HepG2 (cell line): ENCODE data around the gene CERS6. TPM values are rescaled to one million over a fixed set of nuclear protein-coding genes. Genes with fewer than 3 reads are reported as not detected.
"Not testable (repeated sequence)": the region's sequence is repeated elsewhere in the genome, so short reads cannot be mapped to it uniquely, and the experiment has no call there.

Experiments used
- ATAC-seq: fragments of 200-7000 bp; cut with Tn5 transposase; 3 replicates; pipeline ENCODE4 v1.9.1; 2020; ENCODE audit warnings: mild to moderate bottlenecking, moderate library complexity
- BruUV-seq: library from RNA; stranded (reverse); fragments of 400-500 nt; replicated peaks from 2 replicates; lab custom pipeline; 2021; lab: Mats Ljungman, UMichigan
- CTCF ChIA-PET: fragments of 300-600 bp; formaldehyde crosslinking; extraction: SDS; loops from one replicate; lab custom pipeline; 2021; ENCODE audit warnings: low total read pairs, inconsistent platforms, low intra/inter-chr PET ratio; lab: Yijun Ruan, JAX
- POLR2A ChIA-PET: fragments of 350-600 bp; sonication (Branson Sonifier 250); formaldehyde crosslinking; loops from one replicate; lab custom pipeline; 2020; ENCODE audit warnings: antibody characterized with exemption, inconsistent platforms; lab: Yijun Ruan, JAX
- DNase-seq: peaks from one replicate; pipeline ENCODE4 v3.0.0-alpha.2; 2015; ENCODE audit warnings: low spot score
- FAIRE-seq: peaks from 3 replicates; lab custom pipeline; 2011; peaks lifted over from hg19 to GRCh38; lab: Jason Lieb, UNC
- H2AFZ ChIP-seq: one replicate; pipeline ENCODE4 v1.6.1; 2011; ENCODE audit warnings: low read length, inconsistent platforms
- H3K27ac ChIP-seq: fragments of 300-600 bp; 3 replicates; pipeline ENCODE4 v1.8.0; 2011; ENCODE audit warnings: mixed run types, mild to moderate bottlenecking, mixed read lengths, low read length, inconsistent platforms; ENCODE audit not compliant: insufficient read depth; ENCODE audit errors: extremely low read length
- H3K27me3 ChIP-seq, 2 experiments: fragments of 200-600 bp in 1 of 2; 2 replicates in 1 of 2; 3 replicates in 1 of 2; pipeline versions ENCODE4 v1.6.0 to v1.8.0; 2011; ENCODE audit warnings: low read length in 2 of 2, mild to moderate bottlenecking in 2 of 2, moderate library complexity in 2 of 2, inconsistent platforms in 1 of 2; ENCODE audit not compliant: insufficient read depth in 2 of 2, control insufficient read depth in 1 of 2
- H3K36me3 ChIP-seq, 2 experiments: fragments of 200-600 bp in 1 of 2; replicated peaks in 1 of 2; 2 replicates in 1 of 2; 3 replicates in 1 of 2; pipeline versions ENCODE4 v1.5.1 to v1.8.0; 2011; ENCODE audit warnings: low read length in 2 of 2, inconsistent platforms in 1 of 2; ENCODE audit not compliant: insufficient read depth in 2 of 2, control insufficient read depth in 1 of 2
- H3K4me1 ChIP-seq: 2 replicates; pipeline ENCODE4 v1.5.1; 2012; ENCODE audit warnings: low read length, inconsistent platforms; ENCODE audit not compliant: insufficient read depth
- H3K4me2 ChIP-seq: 2 replicates; pipeline ENCODE4 v1.6.0; 2011; ENCODE audit warnings: low read depth, low read length, inconsistent platforms
- H3K4me3 ChIP-seq, 3 experiments: fragments of 200-600 bp in 1 of 3; sonication (generic), shearing (Covaris generic) in 1 of 3; replicated peaks in 1 of 3; 2 replicates each; pipeline ENCODE4 v1.5.1; 2011 to 2016; ENCODE audit warnings: low read length in 3 of 3, inconsistent platforms in 2 of 3, low read depth in 2 of 3, mild to moderate bottlenecking in 2 of 3, control low read depth in 1 of 3, mixed read lengths in 1 of 3; ENCODE audit not compliant: insufficient read depth in 1 of 3
- H3K79me2 ChIP-seq: one replicate; pipeline ENCODE4 v1.6.1; 2011; ENCODE audit warnings: low read length, inconsistent platforms; ENCODE audit not compliant: insufficient read depth
- H3K9ac ChIP-seq: 2 replicates; pipeline ENCODE4 v1.6.0; 2011; ENCODE audit warnings: mild to moderate bottlenecking, low read depth, low read length, inconsistent platforms; ENCODE audit not compliant: insufficient read depth
- H3K9me3 ChIP-seq: 2 replicates; pipeline ENCODE4 v1.5.1; 2012; ENCODE audit warnings: mild to moderate bottlenecking, low read length
- H4K20me1 ChIP-seq: 2 replicates; pipeline ENCODE4 v1.6.0; 2011; ENCODE audit warnings: inconsistent platforms, mild to moderate bottlenecking, low read length, moderate library complexity; ENCODE audit not compliant: insufficient read depth
- MAFF ChIP-seq: IDR thresholded peaks from 2 replicates; pipeline ENCODE4 v1.6.1; 2011; ENCODE audit warnings: low read depth, low read length, improper control_type of control experiment
- MAFK ChIP-seq, 2 experiments: IDR thresholded peaks in 1 of 2; conservative IDR thresholded peaks in 1 of 2; 2 replicates each; pipeline ENCODE4 v1.6.1; 2011; ENCODE audit warnings: improper control_type of control experiment in 2 of 2, low read length in 2 of 2
- NR2F2 ChIP-seq: IDR thresholded peaks from 2 replicates; pipeline ENCODE4 v1.6.1; 2012; ENCODE audit warnings: low read depth, inconsistent platforms, borderline replicate concordance
- ZBTB8A ChIP-seq: sonication (generic); formaldehyde crosslinking; IDR thresholded peaks from 2 replicates; pipeline ENCODE4 v1.4.0; 2020; ENCODE audit warnings: mild to moderate bottlenecking, low read depth, missing genetic modification reagents, borderline replicate concordance
- ZNF530 ChIP-seq: sonication (generic); formaldehyde crosslinking; IDR thresholded peaks from 2 replicates; pipeline ENCODE4 v1.5.0; 2020; ENCODE audit warnings: low read depth, mild to moderate bottlenecking, missing genetic modification reagents
- ZNF576 ChIP-seq: sonication (generic); formaldehyde crosslinking; IDR thresholded peaks from 2 replicates; pipeline ENCODE4 v1.4.0; 2020; ENCODE audit warnings: mild to moderate bottlenecking, missing genetic modification reagents
- WGBS: methylation state at CpG from one replicate; pipeline ENCODE4 v1.1.6; 2017; ENCODE audit warnings: low lambda C conversion rate; 5-methylcytosine and 5-hydroxymethylcytosine counted together
- in situ Hi-C: cut with HindIII; loops from 2 replicates; pipeline ENCODE4 v1.10.0; 2017; ENCODE audit warnings: low pct_unique_long_range_greater_than_20kb; ENCODE audit not compliant: extremely low pct_ligation_motif_present
- intact Hi-C: fragments of 100-400 bp; cut with micrococcal nuclease; formaldehyde crosslinking; loops from one replicate; pipeline ENCODE4 v1.10.0; 2022; ENCODE audit not compliant: unreplicated experiment
- polyA plus RNA-seq, 8 experiments: library from polyadenylated mRNA; depleted of rRNA in 3 of 8; stranded (reverse) in 7 of 8; unstranded in 1 of 8; fragments of >200 nt; fragmentation: Illumina TruSeq in 4 of 8; extraction: Trizol in 4 of 8; gene quantifications; 2 replicates each; pipeline versions ENCODE4 v1.2.1 to v1.2.3, GENCODE V29; 2011 to 2016; ENCODE audit warnings: low read depth in 4 of 8, missing spikeins in 1 of 8, mixed read lengths in 1 of 8; ENCODE audit not compliant: insufficient read depth in 1 of 8
- total RNA-seq, 5 experiments: library from RNA; depleted of rRNA; stranded (reverse); fragments of >200 nt; fragmentation: Illumina TruSeq; extraction: Trizol; gene quantifications; 2 replicates each; pipeline ENCODE4 v1.2.3, GENCODE V29; 2016; ENCODE audit warnings: low read depth in 1 of 5

CERS6 gene
- total and polyA plus RNA-seq, 2 of the 13 experiments (the other 11 are each of a cell fraction or from before 2014, with no cell fraction given): 10.1 to 20.3 TPM

DNA sequence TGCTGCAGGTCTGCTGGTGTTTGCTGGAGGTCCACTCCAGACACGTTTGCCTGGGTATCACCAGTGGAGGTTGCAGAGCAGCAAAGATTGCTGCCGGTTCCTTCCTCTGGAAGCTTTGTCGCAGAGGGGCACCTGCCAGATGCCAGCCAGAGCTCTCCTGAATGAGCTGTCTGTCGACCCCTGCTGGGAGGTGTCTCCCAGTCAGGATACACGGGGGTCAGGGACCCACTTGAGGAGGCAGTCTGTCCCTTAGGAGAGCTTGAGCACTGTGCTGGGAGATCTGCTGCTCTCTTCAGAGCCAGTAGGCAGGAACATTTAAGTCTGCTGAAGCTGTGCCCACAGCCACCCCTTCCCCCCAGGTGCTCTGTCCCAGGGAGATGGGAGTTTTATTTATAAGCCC, 43.8 kb upstream of the CERS6 start:
- intact Hi-C loops, BruUV-seq, H3K9ac ChIP-seq, H3K36me3 ChIP-seq, in situ Hi-C loops, H4K20me1 ChIP-seq, H3K79me2 ChIP-seq, H3K9me3 ChIP-seq, DNase-seq, ATAC-seq, H3K27me3 ChIP-seq, POLR2A ChIA-PET, CTCF ChIA-PET, FAIRE-seq, H3K4me1 ChIP-seq, H3K4me2 ChIP-seq, H2AFZ ChIP-seq, H3K4me3 ChIP-seq, H3K27ac ChIP-seq: not testable (repeated sequence)
- 38% methylated on average over 3 of the region's 5 CpGs for WGBS
- peak; percentile 92 for TF ChIP-seq ZNF576 (CRISPR knock-in tag)

GRCh38 chr2:168413101-168413500, 43.0 kb upstream of the CERS6 start:
- H2AFZ ChIP-seq, H3K36me3 ChIP-seq, H3K4me1 ChIP-seq, POLR2A ChIA-PET, H3K9ac ChIP-seq, BruUV-seq, intact Hi-C loops, ATAC-seq, H4K20me1 ChIP-seq, DNase-seq, H3K79me2 ChIP-seq, H3K27me3 ChIP-seq, in situ Hi-C loops, H3K9me3 ChIP-seq, H3K27ac ChIP-seq, H3K4me3 ChIP-seq, CTCF ChIA-PET, FAIRE-seq, H3K4me2 ChIP-seq: not testable (repeated sequence)
- WGBS: 17% methylated on average over 2 of the region's 3 CpGs

- no peaks in the 10 kb centered on the region for H3K36me3 ChIP-seq
- peaks cover 0 to 8% of the 10 kb centered on the region in 2 experiments; a peak in 2 of 5 replicates for H3K27me3 ChIP-seq
- no peaks in the 10 kb centered on the region for H4K20me1 ChIP-seq
- ChIA-PET CTCF (no interaction called here), POLR2A (no interaction called here)
- no peak overlapping the region for H3K9ac ChIP-seq
- in situ Hi-C loops (no loop called here), intact Hi-C loops (no loop called here)
- TF ChIP-seq MAFF (peak; percentile 56), NR2F2 (no peak), MAFK (conservative IDR thresholded peaks at IDR 0.05 in 1 of 2, IDR thresholded peaks at IDR 0.05 in 1 of 2; ENCODE audit: low read length in 2 of 2) (peak; percentile 66 to 77; a peak in 3 of 4 replicates), ZBTB8A (CRISPR knock-in tag) (no peak), ZNF530 (no peak)
- no peaks in the 10 kb centered on the region for H3K4me1 ChIP-seq
- no peak for FAIRE-seq
- no peak overlapping the region for H3K4me2 ChIP-seq
- no peak overlapping the region for H2AFZ ChIP-seq
- peaks cover 7% of the 10 kb centered on the region; the same call in 1 of the 2 replicates for H3K9me3 ChIP-seq
- no peaks in the 10 kb centered on the region for H3K79me2 ChIP-seq
- BruUV-seq: no TSS peak
- no peak overlapping the region for H3K4me3 ChIP-seq
- DNase-seq: no peak
- H3K27ac ChIP-seq: no peak overlapping the region
- no peak for ATAC-seq
These were observed 39.5 kb upstream of the CERS6 start for GRCh38 chr2:168416555-168416954.
